Thymus (tissue), 11 donors: ENCODE results near the gene PLEKHB1. TPM values are rescaled to one million over a fixed set of nuclear protein-coding genes. Genes with fewer than 3 reads are reported as not detected.

Experiments
- DNase-seq, 9 donors: peaks; one replicate each; pipeline ENCODE4 v3.0.0-alpha.2; 2013; ENCODE audit warnings: low spot score in 9 of 9, low read depth in 6 of 9, missing footprints in 1 of 9
- H3K27ac ChIP-seq, 2 donors: one replicate each; pipeline ENCODE4 v1.5.1; 2013; ENCODE audit warnings: control low read depth in 1 of 2, low read depth in 1 of 2, low read length in 1 of 2, mild to moderate bottlenecking in 1 of 2, moderate library complexity in 1 of 2
- H3K27me3 ChIP-seq, 2 donors: one replicate each; pipeline ENCODE4 v1.5.1; 2013; ENCODE audit warnings: low read length in 1 of 2; ENCODE audit not compliant: control insufficient read depth in 2 of 2, insufficient read depth in 1 of 2
- H3K36me3 ChIP-seq, 2 donors: one replicate each; pipeline ENCODE4 v1.5.1; 2013; ENCODE audit warnings: low read length in 1 of 2, mild to moderate bottlenecking in 1 of 2, moderate library complexity in 1 of 2; ENCODE audit not compliant: control insufficient read depth in 2 of 2, insufficient read depth in 2 of 2
- H3K4me1 ChIP-seq, 2 donors: one replicate each; pipeline ENCODE4 v1.5.1; 2013; ENCODE audit warnings: low read length in 2 of 2; ENCODE audit not compliant: control insufficient read depth in 2 of 2, insufficient read depth in 2 of 2
- H3K4me3 ChIP-seq, 2 donors: one replicate each; pipeline ENCODE4 v1.5.1; 2013; ENCODE audit warnings: low read length in 2 of 2, control low read depth in 1 of 2, mild to moderate bottlenecking in 1 of 2
- H3K9me3 ChIP-seq, 2 donors: one replicate each; pipeline ENCODE4 v1.5.1; 2013; ENCODE audit warnings: low read length in 1 of 2, mild to moderate bottlenecking in 1 of 2; ENCODE audit not compliant: control insufficient read depth in 2 of 2, insufficient read depth in 1 of 2
- WGBS: extraction: QIAGEN DNeasy Blood & Tissue Kit; methylation state at CpG from one replicate; pipeline ENCODE4 v1.1.7; 2013; 5-methylcytosine and 5-hydroxymethylcytosine counted together
- polyA plus RNA-seq: library from polyadenylated mRNA; stranded (reverse); fragments of 200-250 nt; gene quantifications from one replicate; pipeline ENCODE4 v1.2.3, GENCODE V29; 2013
- total RNA-seq: library from RNA; stranded (reverse); fragments of 120-200 nt; gene quantifications from one replicate; pipeline ENCODE4 v1.2.4, GENCODE V29; 2013
- donor health status: healthy.

The PLEKHB1 gene
- total and polyA plus RNA-seq, 2 donors: 4.7 to 6.1 TPM

GRCh38 chr11:73641668-73642067, 4.7 kb upstream of the PLEKHB1 start:
- DNase-seq: no peak
- peak overlapping the region in 1 of 2 donors; percentile 2 for H3K27ac ChIP-seq
- no peaks in the 10 kb centered on the region for H3K9me3 ChIP-seq
- H3K36me3 ChIP-seq: no peaks in the 10 kb centered on the region
- peaks cover 0 to 23% of the 10 kb centered on the region in 2 donors for H3K27me3 ChIP-seq
- peaks cover 7 to 24% of the 10 kb centered on the region in 2 donors for H3K4me1 ChIP-seq
- no peak overlapping the region for H3K4me3 ChIP-seq

DNA sequence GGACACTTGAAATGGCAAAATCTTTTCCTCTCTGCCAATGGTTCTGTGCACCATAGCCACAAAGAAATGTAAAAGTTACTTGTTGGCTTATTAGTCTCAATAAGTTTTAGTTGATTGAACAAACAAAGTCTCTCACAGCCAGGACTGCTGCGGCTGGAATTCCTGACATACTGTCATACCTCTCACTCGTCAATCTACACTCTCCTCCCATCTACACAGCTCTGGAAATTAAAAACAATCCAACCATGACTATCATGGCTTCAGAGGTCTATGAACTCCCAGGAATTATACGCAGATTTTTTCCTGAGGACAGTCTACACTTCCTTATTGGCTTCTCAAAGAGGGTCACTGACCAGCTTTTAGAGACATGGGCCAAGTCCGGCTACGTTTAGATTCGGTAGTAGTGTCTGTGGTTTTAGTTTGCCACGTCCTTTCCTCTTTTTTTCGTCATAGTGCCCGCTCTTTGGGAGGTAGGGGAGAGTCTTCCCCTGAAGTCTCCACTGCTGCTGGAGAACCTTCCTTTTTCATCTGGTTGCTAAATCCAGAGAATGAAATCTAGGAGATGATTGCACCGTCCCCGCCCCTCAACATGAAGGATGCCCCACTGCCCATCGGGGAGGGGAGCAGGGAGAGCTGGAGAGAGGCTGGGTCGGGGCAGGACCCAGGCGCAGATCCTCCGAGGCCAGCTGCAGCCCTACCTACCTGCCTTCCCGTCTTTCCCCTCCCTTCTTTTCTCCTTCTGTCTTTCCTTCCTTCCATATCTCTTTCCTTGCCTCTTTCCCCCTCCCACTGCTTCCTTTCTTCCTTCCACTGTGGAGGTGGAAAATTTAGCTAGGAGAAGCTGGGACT, 1.0 kb upstream of the PLEKHB1 start:
- 51% methylated on average over 16 of the region's 16 CpGs for WGBS
- peaks cover 0 to 33% of the 10 kb centered on the region in 2 donors for H3K27me3 ChIP-seq
- no peak for DNase-seq
- H3K36me3 ChIP-seq: no peaks in the 10 kb centered on the region
- peaks cover 13 to 33% of the 10 kb centered on the region in 2 donors for H3K4me1 ChIP-seq
- H3K27ac ChIP-seq: no peak overlapping the region
- H3K9me3 ChIP-seq: no peaks in the 10 kb centered on the region
- no peak overlapping the region for H3K4me3 ChIP-seq

GRCh38 chr11:73647459-73648100, 1.2 kb downstream of the PLEKHB1 start:
- no peaks in the 10 kb centered on the region for H3K9me3 ChIP-seq
- peak overlapping the region; percentile 2 to 29 for H3K4me3 ChIP-seq
- H3K27me3 ChIP-seq: peaks cover 0 to 33% of the 10 kb centered on the region in 2 donors
- H3K27ac ChIP-seq: peak overlapping the region; percentile 60 to 62
- H3K4me1 ChIP-seq: peaks cover 11 to 27% of the 10 kb centered on the region in 2 donors
- whole genome bisulfite sequencing: 14% methylated on average over 23 of the region's 23 CpGs
- DNase-seq: peak; percentile 65 to 94 (median 81)
- no peaks in the 10 kb centered on the region for H3K36me3 ChIP-seq

- no peak for DNase-seq
- no peak overlapping the region for H3K4me3 ChIP-seq
- 96% methylated on average over 9 of the region's 9 CpGs for WGBS
- H3K27me3 ChIP-seq: peaks cover 0 to 33% of the 10 kb centered on the region in 2 donors
- H3K27ac ChIP-seq: no peak overlapping the region
- no peaks in the 10 kb centered on the region for H3K36me3 ChIP-seq
- H3K9me3 ChIP-seq: no peaks in the 10 kb centered on the region
- H3K4me1 ChIP-seq: peaks cover 11 to 27% of the 10 kb centered on the region in 2 donors
Measured at GRCh38 chr11:73648121-73648520, 1.7 kb downstream of the PLEKHB1 start.

- no peak for DNase-seq
- no peaks in the 10 kb centered on the region for H3K9me3 ChIP-seq
- peaks cover 11 to 27% of the 10 kb centered on the region in 2 donors for H3K4me1 ChIP-seq
- H3K36me3 ChIP-seq: no peaks in the 10 kb centered on the region
- no peak overlapping the region for H3K27ac ChIP-seq
- peaks cover 0 to 33% of the 10 kb centered on the region in 2 donors for H3K27me3 ChIP-seq
- WGBS: 88% methylated on average over 8 of the region's 8 CpGs
- H3K4me3 ChIP-seq: no peak overlapping the region
Measured at GRCh38 chr11:73648571-73649046, 2.2 kb downstream of the PLEKHB1 start.

DNA sequence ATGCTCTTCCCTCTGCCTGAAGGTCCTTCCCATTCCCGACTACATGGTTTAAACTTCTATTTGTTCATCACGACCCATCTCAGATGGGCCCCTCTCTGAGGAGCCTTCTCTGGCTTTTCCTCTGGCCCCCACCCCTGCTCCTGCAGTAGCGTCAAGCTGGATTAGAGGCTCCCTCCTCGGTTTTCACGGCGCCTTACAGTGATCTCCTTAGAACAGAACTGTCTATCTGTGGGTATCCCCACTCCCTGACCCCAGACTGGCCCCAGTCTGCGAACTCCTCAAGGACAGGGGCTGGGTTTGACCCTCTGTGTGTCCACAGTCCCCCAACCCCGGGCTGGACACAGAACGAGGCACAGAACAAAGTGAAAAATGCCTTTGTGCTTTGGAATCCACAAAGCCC, 2.8 kb downstream of the PLEKHB1 start:
- H3K36me3 ChIP-seq: no peaks in the 10 kb centered on the region
- H3K9me3 ChIP-seq: no peaks in the 10 kb centered on the region
- DNase-seq: no peak
- WGBS: 85% methylated on average over 9 of the region's 9 CpGs
- peaks cover 0 to 33% of the 10 kb centered on the region in 2 donors for H3K27me3 ChIP-seq
- peaks cover 11 to 27% of the 10 kb centered on the region in 2 donors for H3K4me1 ChIP-seq
- no peak overlapping the region for H3K27ac ChIP-seq
- no peak overlapping the region for H3K4me3 ChIP-seq

DNA sequence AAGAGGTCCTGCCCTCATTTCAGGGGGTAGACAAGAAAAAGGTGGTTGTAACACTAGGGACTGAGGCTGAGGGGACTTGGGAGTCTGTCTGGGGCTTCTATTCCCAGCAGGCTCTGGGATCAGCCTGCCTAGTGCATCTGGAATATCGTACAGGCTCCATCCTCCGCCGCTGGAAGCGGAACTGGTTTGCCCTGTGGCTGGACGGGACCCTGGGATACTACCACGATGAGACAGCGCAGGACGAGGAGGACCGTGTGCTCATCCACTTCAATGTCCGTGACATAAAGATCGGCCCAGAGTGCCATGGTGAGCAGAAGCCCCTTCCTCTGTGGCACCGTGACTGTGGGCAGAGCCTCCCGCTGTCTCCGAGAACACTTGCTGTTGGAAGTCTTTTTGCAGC, 4.0 kb downstream of the PLEKHB1 start:
- no peaks in the 10 kb centered on the region for H3K36me3 ChIP-seq
- H3K27me3 ChIP-seq: peaks cover 0 to 23% of the 10 kb centered on the region in 2 donors
- H3K4me3 ChIP-seq: no peak overlapping the region
- H3K9me3 ChIP-seq: no peaks in the 10 kb centered on the region
- 94% methylated on average over 14 of the region's 14 CpGs for WGBS
- no peak for DNase-seq
- H3K4me1 ChIP-seq: peaks cover 11 to 25% of the 10 kb centered on the region in 2 donors
- H3K27ac ChIP-seq: no peak overlapping the region

DNA sequence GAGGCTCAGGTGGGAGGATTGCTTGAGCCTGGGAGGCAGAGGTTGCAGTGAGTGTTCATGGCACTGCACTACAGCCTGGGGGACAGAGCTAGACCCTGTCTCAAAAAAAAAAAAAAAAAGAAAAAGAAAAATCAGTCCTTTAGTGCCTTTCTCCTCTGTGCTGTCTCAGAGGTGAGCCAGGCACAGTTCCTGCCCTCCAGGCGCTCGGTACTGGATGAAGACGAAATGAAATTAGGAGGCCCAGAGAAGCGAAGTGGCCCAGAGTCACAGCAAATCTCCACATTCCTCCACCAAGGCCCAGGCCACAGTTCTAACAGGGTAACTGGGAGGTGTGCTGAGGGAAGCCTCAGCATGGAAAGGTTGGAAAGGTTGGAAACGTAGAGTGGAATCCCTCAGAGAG, 4.9 kb downstream of the PLEKHB1 start:
- Histone ChIP-seq H3K36me3 (no peaks in the 10 kb centered on the region), H3K9me3 (no peaks in the 10 kb centered on the region), H3K27ac (no peak overlapping the region), H3K4me1 (peaks cover 10 to 18% of the 10 kb centered on the region in 2 donors), H3K4me3 (no peak overlapping the region), H3K27me3 (peaks cover 0 to 14% of the 10 kb centered on the region in 2 donors)
- no peak for DNase-seq
- 97% methylated on average over 5 of the region's 5 CpGs for WGBS

- no peak overlapping the region for H3K4me3 ChIP-seq
- peaks cover 6 to 14% of the 10 kb centered on the region in 2 donors for H3K4me1 ChIP-seq
- H3K27ac ChIP-seq: no peak overlapping the region
- no peaks in the 10 kb centered on the region for H3K9me3 ChIP-seq
- 96% methylated on average over 9 of the region's 9 CpGs for WGBS
- peaks cover 0 to 10% of the 10 kb centered on the region in 2 donors for H3K27me3 ChIP-seq
- no peaks in the 10 kb centered on the region for H3K36me3 ChIP-seq
- no peak for DNase-seq
Measured at GRCh38 chr11:73651661-73652045, 5.3 kb downstream of the PLEKHB1 start.
